Nephron progenitor cell (in vitro differentiated cells): ENCODE data around the gene ART1.

Experiments used
- DNase-seq: peaks from one replicate; pipeline ENCODE4 v3.0.0; 2021
- H3K27ac Mint-ChIP-seq: 2 replicates; pipeline ENCODE4 v1.8.0; 2021; ENCODE audit warnings: mild to moderate bottlenecking, moderate library complexity, mixed read lengths
- H3K27me3 Mint-ChIP-seq: 2 replicates; pipeline ENCODE4 v1.8.0; 2021; ENCODE audit warnings: mild to moderate bottlenecking, low read depth, mixed read lengths; ENCODE audit not compliant: poor library complexity
- H3K36me3 Mint-ChIP-seq: 2 replicates; pipeline ENCODE4 v1.8.0; 2021; ENCODE audit warnings: low read depth, mixed read lengths
- H3K4me1 Mint-ChIP-seq: 2 replicates; pipeline ENCODE4 v1.8.0; 2021; ENCODE audit warnings: mixed read lengths
- H3K4me3 Mint-ChIP-seq: 2 replicates; pipeline ENCODE4 v1.8.0; 2021; ENCODE audit warnings: mild to moderate bottlenecking, moderate library complexity, mixed read lengths
- H3K9me3 Mint-ChIP-seq: 2 replicates; pipeline ENCODE4 v1.8.0; 2021; ENCODE audit warnings: mild to moderate bottlenecking, moderate library complexity, mixed read lengths
- TF ChIP-seq, protein P1 (sequence below): fragments of 200-600 bp; sonication (generic); IDR thresholded peaks from 2 replicates; pipeline ENCODE4 v1.5.0; 2021; ENCODE audit warnings: antibody characterized with exemption

The ART1 gene

DNA sequence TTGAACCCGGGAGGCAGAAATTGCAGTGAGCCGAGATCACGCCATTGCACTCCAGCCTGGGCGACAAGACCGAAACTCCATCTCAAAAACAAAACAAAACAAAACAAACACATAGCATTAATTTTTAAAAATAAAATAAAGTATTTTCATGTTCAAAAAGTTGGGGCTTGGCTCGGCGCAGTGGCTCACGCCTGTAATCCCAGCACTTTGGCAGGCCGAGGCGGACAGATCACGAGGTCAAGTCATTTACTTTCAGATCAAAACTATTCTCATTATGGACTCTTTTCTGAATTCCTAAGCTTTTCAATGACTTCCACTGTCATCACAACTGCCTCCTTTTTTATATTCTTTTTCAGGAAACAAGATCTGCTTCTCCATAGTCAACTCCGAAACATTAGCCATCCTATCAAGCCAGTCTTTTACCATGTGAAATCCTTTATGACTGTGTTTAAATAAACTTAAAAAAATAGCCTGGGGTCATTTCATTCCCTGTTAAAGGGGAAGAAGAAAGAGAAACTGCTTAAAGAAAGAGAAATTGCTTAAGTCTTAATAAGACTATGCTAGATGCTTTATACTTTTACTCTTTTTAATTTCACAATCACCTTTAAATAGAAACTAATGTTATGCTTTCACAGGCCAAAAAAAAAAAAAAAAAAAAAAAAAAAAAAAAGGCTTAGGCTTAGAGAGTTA is 39.3 kb downstream of the ART1 start:
- TF ChIP-seq, protein P1, sequence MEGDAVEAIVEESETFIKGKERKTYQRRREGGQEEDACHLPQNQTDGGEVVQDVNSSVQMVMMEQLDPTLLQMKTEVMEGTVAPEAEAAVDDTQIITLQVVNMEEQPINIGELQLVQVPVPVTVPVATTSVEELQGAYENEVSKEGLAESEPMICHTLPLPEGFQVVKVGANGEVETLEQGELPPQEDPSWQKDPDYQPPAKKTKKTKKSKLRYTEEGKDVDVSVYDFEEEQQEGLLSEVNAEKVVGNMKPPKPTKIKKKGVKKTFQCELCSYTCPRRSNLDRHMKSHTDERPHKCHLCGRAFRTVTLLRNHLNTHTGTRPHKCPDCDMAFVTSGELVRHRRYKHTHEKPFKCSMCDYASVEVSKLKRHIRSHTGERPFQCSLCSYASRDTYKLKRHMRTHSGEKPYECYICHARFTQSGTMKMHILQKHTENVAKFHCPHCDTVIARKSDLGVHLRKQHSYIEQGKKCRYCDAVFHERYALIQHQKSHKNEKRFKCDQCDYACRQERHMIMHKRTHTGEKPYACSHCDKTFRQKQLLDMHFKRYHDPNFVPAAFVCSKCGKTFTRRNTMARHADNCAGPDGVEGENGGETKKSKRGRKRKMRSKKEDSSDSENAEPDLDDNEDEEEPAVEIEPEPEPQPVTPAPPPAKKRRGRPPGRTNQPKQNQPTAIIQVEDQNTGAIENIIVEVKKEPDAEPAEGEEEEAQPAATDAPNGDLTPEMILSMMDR = no peak
- DNase-seq = no peak
- peak overlapping the region; percentile 15 for H3K27ac Mint-ChIP-seq
- no peaks in the 10 kb centered on the region for H3K9me3 Mint-ChIP-seq
- H3K36me3 Mint-ChIP-seq = peaks cover 81% of the 10 kb centered on the region
- no peaks in the 10 kb centered on the region for H3K27me3 Mint-ChIP-seq
- no peaks in the 10 kb centered on the region for H3K4me1 Mint-ChIP-seq
- no peak overlapping the region for H3K4me3 Mint-ChIP-seq

DNA sequence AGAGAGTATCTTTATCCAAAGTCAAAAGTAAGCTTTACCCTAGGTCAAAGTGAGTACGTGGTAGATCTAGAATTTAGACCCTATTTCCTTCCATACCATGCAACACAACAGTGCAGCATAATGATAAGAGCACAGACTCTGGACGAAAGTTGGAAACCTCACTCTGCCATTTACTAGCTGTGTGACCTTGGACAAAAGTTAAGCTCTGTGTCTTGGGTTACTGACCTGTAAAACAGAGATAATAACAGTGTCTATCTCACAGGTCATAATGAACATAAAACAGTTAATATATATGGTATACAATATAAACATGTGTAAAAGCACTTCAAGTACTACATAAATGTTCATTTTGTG is 39.9 kb downstream of the ART1 start:
- TF ChIP-seq, protein P1 = no peak
- peaks cover 75% of the 10 kb centered on the region for H3K36me3 Mint-ChIP-seq
- no peak overlapping the region for H3K27ac Mint-ChIP-seq

DNA sequence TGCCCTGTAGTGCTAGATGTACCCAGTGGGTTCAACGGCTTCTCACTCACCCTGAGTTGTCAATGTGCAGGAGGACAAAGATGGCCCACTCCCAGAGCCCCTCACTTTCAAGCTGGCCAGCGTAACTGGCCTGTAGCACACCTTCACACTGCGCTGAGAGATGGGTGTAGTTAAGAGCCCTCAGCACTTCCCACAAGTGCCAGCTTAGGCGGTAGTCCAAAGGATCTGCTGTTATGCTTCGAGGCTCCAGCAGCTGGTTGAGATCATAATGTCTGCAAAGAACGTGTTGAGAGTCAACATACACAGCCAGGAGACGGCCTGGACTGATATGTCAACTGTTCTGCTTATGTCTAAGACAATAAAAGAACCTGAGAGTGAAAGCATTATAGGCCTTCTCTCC is 41.0 kb downstream of the ART1 start:
- DNase-seq = no peak
- H3K4me1 Mint-ChIP-seq = no peaks in the 10 kb centered on the region
- no peaks in the 10 kb centered on the region for H3K9me3 Mint-ChIP-seq
- peaks cover 72% of the 10 kb centered on the region for H3K36me3 Mint-ChIP-seq
- no peak overlapping the region for H3K27ac Mint-ChIP-seq
- no peak overlapping the region for H3K4me3 Mint-ChIP-seq
- H3K27me3 Mint-ChIP-seq = no peaks in the 10 kb centered on the region
- TF ChIP-seq, protein P1 = no peak

More for the DNA sequence above, 39.9 kb downstream of the ART1 start:
- Mint-ChIP-seq H3K4me1 (no peaks in the 10 kb centered on the region), H3K4me3 (no peak overlapping the region), H3K9me3 (no peaks in the 10 kb centered on the region), H3K27me3 (no peaks in the 10 kb centered on the region)
- no peak for DNase-seq

DNA sequence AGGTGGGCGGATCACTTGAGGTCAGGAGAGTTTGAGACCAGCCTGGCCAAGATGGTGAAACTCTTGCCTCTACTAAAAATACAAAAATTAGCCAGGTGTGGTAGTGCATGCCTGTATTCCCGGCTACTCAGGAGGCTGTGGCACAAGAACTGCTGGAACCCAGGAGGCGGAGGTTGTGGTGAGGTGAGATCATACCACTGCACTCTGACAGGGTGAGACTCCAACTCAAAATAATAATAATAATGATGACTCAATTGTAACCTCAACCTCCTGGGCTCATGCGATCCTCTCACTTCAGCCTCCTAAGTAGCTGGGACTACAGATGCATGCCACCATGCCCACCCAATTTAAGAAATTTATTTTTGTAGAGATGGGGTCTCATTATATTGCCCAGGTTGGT is 41.8 kb downstream of the ART1 start:
- Mint-ChIP-seq H3K4me1 (no peaks in the 10 kb centered on the region), H3K27ac (no peak overlapping the region), H3K27me3 (no peaks in the 10 kb centered on the region), H3K36me3 (peaks cover 69% of the 10 kb centered on the region), H3K9me3 (no peaks in the 10 kb centered on the region), H3K4me3 (no peak overlapping the region)
- TF ChIP-seq, protein P1 = no peak
- DNase-seq = no peak

DNA sequence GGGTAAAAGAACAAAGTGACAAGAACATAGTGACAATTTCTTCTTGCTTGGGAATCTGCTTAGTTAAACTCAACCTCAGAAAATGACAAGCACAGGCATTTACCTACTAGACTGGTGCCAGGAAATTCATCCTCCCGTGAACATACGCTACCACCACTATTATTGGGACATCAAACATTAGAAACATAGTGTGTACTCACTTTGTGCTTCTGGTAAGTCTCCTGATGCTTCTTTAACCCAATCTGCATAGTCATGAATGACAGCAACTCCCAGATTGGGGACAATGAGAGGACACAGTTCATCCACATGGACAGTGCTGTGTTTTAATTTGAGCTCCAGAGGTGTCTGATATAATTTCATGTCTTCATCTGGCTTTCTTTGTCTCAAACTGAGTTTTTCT is 55.5 kb downstream of the ART1 start:
- no peaks in the 10 kb centered on the region for H3K27me3 Mint-ChIP-seq
- H3K36me3 Mint-ChIP-seq = peaks cover 76% of the 10 kb centered on the region
- H3K4me3 Mint-ChIP-seq = no peak overlapping the region
- no peaks in the 10 kb centered on the region for H3K9me3 Mint-ChIP-seq
- H3K27ac Mint-ChIP-seq = peak overlapping the region; percentile 54
- no peak for DNase-seq
- no peaks in the 10 kb centered on the region for H3K4me1 Mint-ChIP-seq
- TF ChIP-seq, protein P1 = no peak

DNA sequence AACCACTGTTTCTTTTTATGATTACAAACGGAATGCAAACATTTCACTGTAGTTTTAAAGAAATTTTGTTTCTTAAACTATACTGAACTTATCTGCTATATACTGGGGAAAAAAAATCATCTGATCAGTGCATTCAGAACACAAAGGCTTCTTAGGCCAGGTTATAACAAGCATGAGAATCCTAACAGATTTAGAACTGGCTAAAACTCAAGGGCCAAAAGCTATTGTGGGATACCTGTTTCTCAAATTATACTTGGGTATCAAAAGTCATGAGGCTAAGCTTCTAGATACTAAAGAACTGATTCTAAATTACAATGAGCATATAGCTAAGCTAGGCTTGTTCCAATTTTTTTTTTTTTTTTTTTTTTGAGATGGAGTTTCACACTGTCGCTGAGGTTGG is 56.0 kb downstream of the ART1 start:
- no peaks in the 10 kb centered on the region for H3K27me3 Mint-ChIP-seq
- DNase-seq = no peak
- no peaks in the 10 kb centered on the region for H3K9me3 Mint-ChIP-seq
- TF ChIP-seq, protein P1 = no peak
- H3K27ac Mint-ChIP-seq = peak overlapping the region; percentile 54
- no peaks in the 10 kb centered on the region for H3K4me1 Mint-ChIP-seq
- H3K36me3 Mint-ChIP-seq = peaks cover 75% of the 10 kb centered on the region
- H3K4me3 Mint-ChIP-seq = no peak overlapping the region
